Esophagus (tissue), 2 donors: Measurements from ENCODE around the gene ARID5B. TPM values are rescaled to one million over a fixed set of nuclear protein-coding genes. Genes with fewer than 3 reads are reported as not detected.
A peak's percentile ranks its signal among the peaks of the same experiment; 100 is the strongest.

ENCODE experiments used
- H3K27ac ChIP-seq, 2 donors: one replicate each; pipeline ENCODE4 v1.5.1; 2013; ENCODE audit warnings: low read depth in 2 of 2, mild to moderate bottlenecking in 2 of 2, inconsistent platforms in 1 of 2, low read length in 1 of 2, moderate library complexity in 1 of 2
- H3K27me3 ChIP-seq, 2 donors: one replicate each; pipeline ENCODE4 v1.6.1; 2013; ENCODE audit warnings: low read length in 2 of 2, control low read depth in 1 of 2, mild to moderate bottlenecking in 1 of 2; ENCODE audit not compliant: insufficient read depth in 2 of 2, control insufficient read depth in 1 of 2
- H3K36me3 ChIP-seq, 2 donors: one replicate each; pipeline ENCODE4 v1.6.1; 2013; ENCODE audit warnings: low read length in 1 of 2; ENCODE audit not compliant: control insufficient read depth in 2 of 2, insufficient read depth in 2 of 2
- H3K4me1 ChIP-seq, 2 donors: one replicate each; pipeline ENCODE4 v1.6.1; 2013; ENCODE audit warnings: low read length in 1 of 2; ENCODE audit not compliant: control insufficient read depth in 2 of 2, insufficient read depth in 2 of 2
- H3K4me3 ChIP-seq, 2 donors: one replicate each; pipeline ENCODE4 v1.5.1; 2013; ENCODE audit warnings: low read length in 2 of 2, mild to moderate bottlenecking in 2 of 2, low read depth in 1 of 2, moderate library complexity in 1 of 2
- H3K9me3 ChIP-seq, 2 donors: one replicate each; pipeline ENCODE4 v1.6.1; 2013; ENCODE audit warnings: mild to moderate bottlenecking in 2 of 2, low read depth in 1 of 2, low read length in 1 of 2, moderate library complexity in 1 of 2; ENCODE audit not compliant: control insufficient read depth in 2 of 2, insufficient read depth in 1 of 2
- WGBS, 2 donors: extraction: QIAGEN DNeasy Blood & Tissue Kit; methylation state at CpG; one replicate each; pipeline ENCODE4 v1.1.7; 2013; 5-methylcytosine and 5-hydroxymethylcytosine counted together
- polyA plus RNA-seq, 2 donors: library from polyadenylated mRNA; stranded (reverse); fragments of 200-250 nt; gene quantifications; one replicate each; pipeline ENCODE4 v1.2.3, GENCODE V29; 2013
- donor health status: healthy with polysubstance abuse.
- donor health status: Bipolar disorder and iron deficiency.

The ARID5B gene
- polyA plus RNA-seq, 2 donors: 6.7 to 7.7 TPM

GRCh38 chr10:61990761-61991135 is 89.2 kb downstream of the ARID5B start:
- Histone ChIP-seq H3K4me3 (no peak overlapping the region), H3K27ac (no peak overlapping the region), H3K4me1 (no peaks in the 10 kb centered on the region), H3K36me3 (no peaks in the 10 kb centered on the region), H3K27me3 (no peaks in the 10 kb centered on the region), H3K9me3 (no peaks in the 10 kb centered on the region)
- WGBS, 2 donors: 41 to 52% methylated on average over 1 of the region's 1 CpG

- Histone ChIP-seq H3K36me3 (no peaks in the 10 kb centered on the region), H3K27ac (no peak overlapping the region), H3K9me3 (no peaks in the 10 kb centered on the region), H3K4me3 (no peak overlapping the region), H3K27me3 (no peaks in the 10 kb centered on the region), H3K4me1 (no peaks in the 10 kb centered on the region)
Measured at GRCh38 chr10:61991166-61991565, 89.7 kb downstream of the ARID5B start.

GRCh38 chr10:61992059-61992460 is 90.6 kb downstream of the ARID5B start:
- Histone ChIP-seq H3K4me1 (no peaks in the 10 kb centered on the region), H3K4me3 (no peak overlapping the region), H3K36me3 (no peaks in the 10 kb centered on the region), H3K27me3 (no peaks in the 10 kb centered on the region), H3K9me3 (no peaks in the 10 kb centered on the region), H3K27ac (peak overlapping the region; percentile 48 to 84)
- WGBS, 2 donors: 45 to 52% methylated on average over 4 of the region's 4 CpGs

- 8 to 16% methylated on average over 7 of the region's 7 CpGs for WGBS, 2 donors
- Histone ChIP-seq H3K27me3 (no peaks in the 10 kb centered on the region), H3K36me3 (no peaks in the 10 kb centered on the region), H3K4me1 (no peaks in the 10 kb centered on the region), H3K27ac (peak overlapping the region; percentile 58 to 79), H3K9me3 (no peaks in the 10 kb centered on the region), H3K4me3 (no peak overlapping the region)
Measured at GRCh38 chr10:61992671-61993668, 91.5 kb downstream of the ARID5B start.

GRCh38 chr10:61993711-61994401 is 92.4 kb downstream of the ARID5B start:
- no peaks in the 10 kb centered on the region for H3K4me1 ChIP-seq
- H3K27ac ChIP-seq: peak overlapping the region in 1 of 2 donors; percentile 66
- no peaks in the 10 kb centered on the region for H3K27me3 ChIP-seq
- peak overlapping the region in 1 of 2 donors; percentile 11 for H3K4me3 ChIP-seq
- no peaks in the 10 kb centered on the region for H3K9me3 ChIP-seq
- WGBS, 2 donors: 22 to 37% methylated on average over 6 of the region's 6 CpGs
- H3K36me3 ChIP-seq: peaks cover 0 to under 1% of the 10 kb centered on the region in 2 donors

- Histone ChIP-seq H3K36me3 (peaks cover 0 to 6% of the 10 kb centered on the region in 2 donors), H3K27ac (peak overlapping the region; percentile 66 to 76), H3K4me1 (no peaks in the 10 kb centered on the region), H3K27me3 (no peaks in the 10 kb centered on the region), H3K4me3 (peak overlapping the region in 1 of 2 donors; percentile 11), H3K9me3 (no peaks in the 10 kb centered on the region)
- WGBS, 2 donors: 46 to 62% methylated on average over 7 of the region's 7 CpGs
Measured at GRCh38 chr10:61994405-61995219, 93.1 kb downstream of the ARID5B start.

- H3K36me3 ChIP-seq: peaks cover 2 to 6% of the 10 kb centered on the region in 2 donors
- 40 to 44% methylated on average over 3 of the region's 3 CpGs for WGBS, 2 donors
- no peaks in the 10 kb centered on the region for H3K27me3 ChIP-seq
- no peaks in the 10 kb centered on the region for H3K9me3 ChIP-seq
- no peak overlapping the region for H3K27ac ChIP-seq
- no peak overlapping the region for H3K4me3 ChIP-seq
- H3K4me1 ChIP-seq: no peaks in the 10 kb centered on the region
Measured at GRCh38 chr10:61995220-61995503, 93.7 kb downstream of the ARID5B start.

- H3K9me3 ChIP-seq: no peaks in the 10 kb centered on the region
- H3K4me1 ChIP-seq: no peaks in the 10 kb centered on the region
- no peak overlapping the region for H3K27ac ChIP-seq
- peaks cover 2 to 6% of the 10 kb centered on the region in 2 donors for H3K36me3 ChIP-seq
- no peak overlapping the region for H3K4me3 ChIP-seq
- 88 to 89% methylated on average over 1 of the region's 1 CpG for WGBS, 2 donors
- no peaks in the 10 kb centered on the region for H3K27me3 ChIP-seq
Measured at GRCh38 chr10:61998937-61999336, 97.4 kb downstream of the ARID5B start.

GRCh38 chr10:62000037-62000603 is 98.6 kb downstream of the ARID5B start:
- Histone ChIP-seq H3K36me3 (peaks cover 2 to 6% of the 10 kb centered on the region in 2 donors), H3K27me3 (no peaks in the 10 kb centered on the region), H3K27ac (no peak overlapping the region), H3K4me1 (no peaks in the 10 kb centered on the region), H3K4me3 (no peak overlapping the region), H3K9me3 (no peaks in the 10 kb centered on the region)
- 95% methylated on average over 20 of the region's 20 CpGs for WGBS, 2 donors
